Esophagus muscularis mucosa (tissue), 4 donors: ENCODE results near the gene MYH15. TPM values are rescaled to one million over a fixed set of nuclear protein-coding genes. Genes with fewer than 3 reads are reported as not detected.
A peak's percentile ranks its signal among the peaks of the same experiment; 100 is the strongest.

Experiments used
- DNase-seq: peaks from one replicate; pipeline ENCODE4 v3.0.0-alpha.2; 2017; ENCODE audit errors: extremely low spot score
- H3K27ac ChIP-seq, 4 donors: fragments of 200-600 bp; sonication (generic); replicated peaks in 1 of 4; 1 replicate in 3 of 4; 2 replicates in 1 of 4; pipeline ENCODE4 v1.5.1; 2016 to 2019; ENCODE audit warnings: mild to moderate bottlenecking in 1 of 4
- H3K27me3 ChIP-seq, 4 donors: fragments of 200-600 bp; sonication (generic); one replicate each; pipeline versions ENCODE4 v1.5.1 to v1.6.0; 2016 to 2019
- H3K36me3 ChIP-seq, 4 donors: fragments of 200-600 bp; sonication (generic); one replicate each; pipeline ENCODE4 v1.5.1; 2016 to 2019
- H3K4me1 ChIP-seq, 4 donors: fragments of 200-600 bp; sonication (generic); one replicate each; pipeline ENCODE4 v1.5.1; 2016 to 2019
- H3K4me3 ChIP-seq, 4 donors: fragments of 200-600 bp; sonication (generic); 1 replicate in 2 of 4; 2 replicates in 2 of 4; pipeline ENCODE4 v1.5.1; 2016 to 2019; ENCODE audit warnings: mild to moderate bottlenecking in 4 of 4, moderate library complexity in 1 of 4
- H3K9me3 ChIP-seq, 4 donors: fragments of 200-600 bp; sonication (generic); 1 replicate in 3 of 4; 2 replicates in 1 of 4; pipeline ENCODE4 v1.5.1; 2016 to 2019
- CTCF ChIP-seq, 3 experiments: fragments of 200-600 bp in 2 of 3; fragments of 450-650 bp in 1 of 3; sonication (generic) in 2 of 3; IDR thresholded peaks; one replicate each; pipeline ENCODE4 v1.5.1; 2017 to 2019; ENCODE audit warnings: antibody characterized with exemption in 3 of 3, mild to moderate bottlenecking in 2 of 3, moderate library complexity in 1 of 3
- EP300 ChIP-seq: sonication (generic); formaldehyde crosslinking; IDR thresholded peaks from one replicate; pipeline ENCODE4 v1.6.1; 2017; ENCODE audit warnings: antibody characterized with exemption
- POLR2A ChIP-seq: fragments of 450-650 bp; IDR thresholded peaks from one replicate; pipeline ENCODE4 v1.6.1; 2017; ENCODE audit warnings: antibody characterized with exemption, moderate library complexity, mild to moderate bottlenecking, low read depth
- POLR2AphosphoS5 ChIP-seq, 2 donors: sonication (generic); formaldehyde crosslinking; IDR thresholded peaks; one replicate each; pipeline ENCODE4 v1.6.1; 2017; ENCODE audit warnings: antibody characterized with exemption in 2 of 2
- WGBS: methylation state at CpG from one replicate; pipeline ENCODE4 v1.1.5; 2018; 5-methylcytosine and 5-hydroxymethylcytosine counted together
- intact Hi-C: fragments of 100-400 bp; cut with DNase I; formaldehyde crosslinking; loops from one replicate; pipeline ENCODE4 v1.15.1; 2023
- total RNA-seq, 4 donors: library from RNA; depleted of rRNA; stranded (reverse); fragments of >200 nt; gene quantifications; one replicate each; pipeline versions ENCODE4 v1.1.0 to v1.2.1, GENCODE V29; 2016

Gene MYH15
- total RNA-seq, 4 donors from 2014 or later = under 0.01 to 0.34 (median 0.12) TPM

- H3K27ac ChIP-seq = no peak overlapping the region
- no peaks in the 10 kb centered on the region for H3K36me3 ChIP-seq
- H3K4me3 ChIP-seq = no peak overlapping the region
- H3K9me3 ChIP-seq = no peaks in the 10 kb centered on the region
- WGBS = 91% methylated on average over 7 of the region's 7 CpGs
- no peak for TF ChIP-seq EP300
- no peak for TF ChIP-seq CTCF (IDR thresholded peaks at IDR 0.05)
- no peak for TF ChIP-seq POLR2A
- no peak for TF ChIP-seq POLR2AphosphoS5 (IDR thresholded peaks at IDR 0.05)
- DNase-seq = peak; percentile 60
- intact Hi-C loops = loop anchor here (10.0 kb wide), 1 partner anchor 474 kb away; no protein-coding TSS in a partner anchor
- peaks cover 0 to 10% (median 3%) of the 10 kb centered on the region in 4 donors for H3K4me1 ChIP-seq
- H3K27me3 ChIP-seq = no peaks in the 10 kb centered on the region
Measured at GRCh38 chr3:108408883-108409799, 101.3 kb downstream of the MYH15 start.

- DNase-seq = no peak
- intact Hi-C loops = loop anchor here (10.0 kb wide), 1 partner anchor 473 kb away; no protein-coding TSS in a partner anchor
- peaks cover 0 to 10% (median 5%) of the 10 kb centered on the region in 4 donors for H3K4me1 ChIP-seq
- H3K4me3 ChIP-seq = no peak overlapping the region
- H3K9me3 ChIP-seq = no peaks in the 10 kb centered on the region
- 42% methylated on average over 3 of the region's 3 CpGs for WGBS
- no peaks in the 10 kb centered on the region for H3K27me3 ChIP-seq
- no peak overlapping the region for H3K27ac ChIP-seq
- H3K36me3 ChIP-seq = no peaks in the 10 kb centered on the region
- no peak for TF ChIP-seq POLR2AphosphoS5 (IDR thresholded peaks at IDR 0.05)
- no peak for TF ChIP-seq POLR2A
- no peak for TF ChIP-seq CTCF (IDR thresholded peaks at IDR 0.05)
- TF ChIP-seq EP300 = no peak
Measured at GRCh38 chr3:108407886-108408285, 102.5 kb downstream of the MYH15 start.

- no peak for DNase-seq
- H3K4me3 ChIP-seq = no peak overlapping the region
- no peaks in the 10 kb centered on the region for H3K27me3 ChIP-seq
- WGBS = 66% methylated on average over 7 of the region's 7 CpGs
- intact Hi-C loops = loop anchor here (10.0 kb wide), 1 partner anchor 472 kb away; no protein-coding TSS in a partner anchor
- H3K4me1 ChIP-seq = peaks cover 0 to 10% (median 5%) of the 10 kb centered on the region in 4 donors
- H3K36me3 ChIP-seq = no peaks in the 10 kb centered on the region
- H3K27ac ChIP-seq = no peak overlapping the region
- H3K9me3 ChIP-seq = no peaks in the 10 kb centered on the region
- TF ChIP-seq POLR2AphosphoS5 (IDR thresholded peaks at IDR 0.05) (no peak), CTCF (IDR thresholded peaks at IDR 0.05) (peak; percentile 54 to 65 (median 54))
Measured at GRCh38 chr3:108406661-108407206, 103.7 kb downstream of the MYH15 start.

GRCh38 chr3:108406063-108406660 lies 104.2 kb downstream of the MYH15 start:
- Histone ChIP-seq H3K9me3 (no peaks in the 10 kb centered on the region), H3K4me1 (peaks cover 0 to 10% (median 5%) of the 10 kb centered on the region in 4 donors), H3K36me3 (no peaks in the 10 kb centered on the region), H3K27ac (no peak overlapping the region), H3K27me3 (no peaks in the 10 kb centered on the region), H3K4me3 (no peak overlapping the region)
- TF ChIP-seq EP300 = no peak
- TF ChIP-seq POLR2A = no peak
- no peak for TF ChIP-seq POLR2AphosphoS5 (IDR thresholded peaks at IDR 0.05)
- no peak for TF ChIP-seq CTCF (IDR thresholded peaks at IDR 0.05)
- DNase-seq = no peak
- WGBS = 79% methylated on average over 3 of the region's 3 CpGs
- intact Hi-C loops = loop anchor here (10.0 kb wide), 1 partner anchor 471 kb away; no protein-coding TSS in a partner anchor
